Bronchus fibroblast of lung (primary cell): ENCODE measurements around the gene SMIM44. TPM values are rescaled to one million over a fixed set of nuclear protein-coding genes. Genes with fewer than 3 reads are reported as not detected.

Source experiments
- total RNA-seq: library from RNA; depleted of rRNA; stranded (reverse); fragments of >200 nt; gene quantifications from 2 replicates; pipeline ENCODE4 v1.2.3, GENCODE V29; 2015

The SMIM44 gene
- not detected in 2 replicates for total RNA-seq

GRCh38 chr19:3483226-3483628, at the start of gene SMIM44:
TSS of gene SMIM44 (minus strand) at chr19:3483441. CDS start at chr19:3483403, 38 bp downstream.

DNA sequence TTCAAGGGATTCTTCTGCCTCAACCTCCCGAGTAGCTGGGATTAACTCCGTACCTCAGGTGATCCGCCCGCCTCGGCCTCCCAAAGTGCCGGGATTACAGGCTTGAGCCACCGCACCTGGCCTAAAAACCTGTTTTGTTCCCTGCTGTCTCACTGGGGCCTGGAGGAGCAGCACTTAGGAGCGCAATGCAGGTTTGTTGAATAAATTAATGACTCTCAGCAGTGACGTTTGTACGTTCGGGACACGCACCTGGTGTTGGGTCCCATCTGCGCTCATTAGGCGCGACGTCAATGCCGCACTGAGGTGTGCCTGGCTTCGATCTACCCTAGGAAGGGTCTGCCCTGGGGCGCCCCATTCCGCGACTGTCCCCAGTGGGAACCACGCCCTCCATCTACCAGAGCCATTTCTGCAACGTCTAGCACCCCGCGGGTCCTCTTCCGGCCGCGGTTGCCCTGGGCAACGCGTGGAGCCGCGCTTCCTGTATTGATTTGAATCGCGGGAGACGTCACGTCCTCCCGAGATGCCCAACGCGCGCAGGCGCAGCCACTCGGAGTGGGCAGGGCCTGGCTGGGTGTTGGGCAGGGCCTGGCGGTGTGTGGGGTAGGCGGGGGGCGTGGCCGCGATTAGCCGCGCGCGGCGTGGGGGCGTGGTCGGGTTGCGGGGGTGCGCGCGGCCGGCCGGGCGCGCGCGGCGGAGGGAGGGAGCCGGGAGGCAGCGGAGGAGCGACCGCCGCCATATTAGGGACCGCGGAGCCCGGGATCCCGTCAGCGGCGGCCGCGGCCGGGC, 22.6 kb upstream of the SMIM44 start, which contains the start of gene FZR1:
TSS of gene FZR1 (plus strand) at position 714 of the 786 bp plus-strand sequence. CDS start 16,679 bp downstream, outside the sequence.

DNA sequence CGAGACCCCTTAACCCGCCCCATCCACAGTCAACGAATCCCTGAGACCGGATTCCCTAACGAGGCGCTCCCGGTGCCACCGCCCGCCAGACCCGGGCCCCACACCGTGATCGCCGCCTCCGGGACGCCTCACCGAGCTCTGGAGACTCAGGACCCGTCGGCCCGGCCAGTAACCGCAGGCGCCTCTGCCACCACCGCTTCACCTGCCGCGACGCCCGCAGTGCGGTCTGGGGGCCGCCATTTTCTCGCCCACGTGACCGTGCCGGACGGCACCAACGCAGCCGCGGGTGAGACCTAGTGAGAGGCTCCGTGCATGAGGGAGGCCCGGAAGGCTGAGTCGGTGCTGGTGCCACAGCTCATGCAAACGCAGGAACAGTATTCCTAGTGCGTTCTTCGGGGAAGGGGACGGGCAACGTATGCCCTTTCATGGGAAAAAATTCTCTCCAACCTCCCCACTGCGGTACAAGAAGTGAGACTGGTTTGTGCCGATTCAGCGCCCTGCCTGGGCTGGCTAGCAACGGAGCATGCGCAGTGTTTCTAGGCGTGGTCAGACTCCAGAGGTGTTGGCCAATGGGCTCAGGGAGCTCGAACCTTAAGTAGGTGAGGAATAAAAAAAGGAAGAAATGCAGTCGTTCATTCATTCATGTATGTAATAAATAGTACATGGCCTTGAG, 17.3 kb upstream of the SMIM44 start, which contains the start of gene DOHH:
TSS of gene DOHH (minus strand) at position 246 of the 673 bp plus-strand sequence. CDS start 3,860 bp downstream, outside the sequence.

GRCh38 chr19:3480383-3481091, 2.7 kb downstream of the SMIM44 start, which contains the start of gene SMIM24:
TSS of gene SMIM24 (minus strand) at chr19:3480525. CDS start at chr19:3480463, 62 bp downstream.

Other genes with a start within 250 kb of the SMIM44 start
- gene NFIC, start 116.9 kb downstream of the SMIM44 start, total RNA-seq, result 36.7 and 41.2 TPM in 2 replicates
- gene SMIM24, start 2.9 kb downstream of the SMIM44 start, total RNA-seq, result not detected in 2 replicates
- 12.2 and 14.1 TPM in 2 replicates for gene DOHH, start 17.2 kb upstream of the SMIM44 start, total RNA-seq
- 40.4 and 44.7 TPM in 2 replicates for gene FZR1, start 22.9 kb upstream of the SMIM44 start, total RNA-seq
- gene TEKTIP1, start 55.7 kb upstream of the SMIM44 start, total RNA-seq, result not detected in 2 replicates
- 70.3 and 77.4 TPM in 2 replicates for gene MFSD12, start 74.1 kb upstream of the SMIM44 start, total RNA-seq
- 169 and 170 TPM in 2 replicates for gene HMG20B, start 89.5 kb upstream of the SMIM44 start, total RNA-seq
- gene GIPC3, start 102.0 kb upstream of the SMIM44 start, total RNA-seq, result 0.15 and 0.17 TPM in 2 replicates
- 1.8 and 3.4 TPM in 2 replicates for gene TBXA2R, start 123.4 kb upstream of the SMIM44 start, total RNA-seq
- gene CACTIN, start 143.3 kb upstream of the SMIM44 start, total RNA-seq, result 36.3 and 38.5 TPM in 2 replicates
- gene PIP5K1C, start 217.0 kb upstream of the SMIM44 start, total RNA-seq, result 18.8 and 21.1 TPM in 2 replicates
- gene TJP3, start 224.9 kb upstream of the SMIM44 start, total RNA-seq, result not detected in 2 replicates